Activated T-helper 1 cell treated with anti-CD3 and anti-CD28 coated beads, Interleukin-2, amount 50 U/mL, for 16 hours (primary cell): ENCODE data around the gene APH1B.

Experiments
- DNase-seq, 2 donors: peaks; one replicate each; pipeline ENCODE4 v3.0.0-alpha.2; 2020; ENCODE audit warnings: low read depth in 1 of 2, low spot score in 1 of 2

APH1B gene

DNA sequence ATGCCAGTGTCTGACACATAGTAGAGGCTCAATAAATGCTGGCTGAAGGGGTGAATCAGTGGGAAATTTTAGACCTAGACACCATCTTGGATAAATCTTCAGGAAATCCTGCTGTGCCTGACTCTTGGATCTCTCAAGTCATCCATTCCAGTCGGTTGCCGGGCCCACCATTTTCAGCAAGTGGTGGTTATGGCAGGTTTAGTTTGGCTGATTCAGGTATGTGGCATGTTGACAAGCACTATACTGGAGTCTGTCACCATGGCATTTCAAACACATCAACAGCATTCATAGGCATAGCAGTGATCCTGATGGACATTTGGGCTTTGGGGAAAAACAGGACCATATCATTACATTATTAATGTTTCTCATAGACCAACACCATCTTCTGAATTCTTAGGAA, 25.7 kb upstream of the APH1B start:
- DNase-seq: no peak

DNA sequence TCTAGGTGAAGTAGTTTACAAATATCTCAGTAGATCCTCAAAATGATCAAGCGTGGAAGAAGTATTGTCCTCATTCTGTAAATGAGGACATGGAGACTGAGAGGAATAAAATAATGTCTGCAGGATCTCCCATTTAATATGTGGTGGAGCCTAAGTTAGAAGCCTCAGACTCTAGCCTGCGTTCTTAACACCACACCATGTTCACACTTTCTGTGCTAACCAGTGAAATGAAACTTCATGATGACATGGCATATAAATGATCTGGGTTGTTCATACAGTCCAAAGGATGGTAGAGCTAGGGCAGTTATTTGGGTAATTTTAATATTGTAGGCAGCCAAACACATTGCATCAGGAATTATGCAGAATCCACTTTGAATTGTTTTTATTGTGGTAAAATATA, 25.1 kb upstream of the APH1B start:
- DNase-seq: no peak

DNA sequence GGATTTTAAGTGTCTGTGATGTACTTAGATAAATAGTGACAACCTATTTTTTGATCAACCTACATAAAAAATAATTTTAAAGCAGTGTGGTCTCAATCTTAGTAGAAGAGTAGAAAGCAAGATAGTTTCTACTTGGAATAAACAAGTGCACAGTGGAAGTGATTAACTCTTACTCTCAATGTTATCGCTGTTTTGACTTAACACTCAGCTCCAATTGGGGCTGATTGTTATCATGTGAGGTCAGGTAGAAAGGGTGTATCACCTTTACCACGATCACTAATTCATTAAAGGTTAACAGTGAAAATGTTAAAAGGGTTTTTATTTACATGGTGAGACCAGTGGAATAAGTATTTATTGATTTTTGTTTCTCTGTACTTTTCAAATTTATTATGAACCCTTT, 22.4 kb upstream of the APH1B start:
- DNase-seq: no peak

DNA sequence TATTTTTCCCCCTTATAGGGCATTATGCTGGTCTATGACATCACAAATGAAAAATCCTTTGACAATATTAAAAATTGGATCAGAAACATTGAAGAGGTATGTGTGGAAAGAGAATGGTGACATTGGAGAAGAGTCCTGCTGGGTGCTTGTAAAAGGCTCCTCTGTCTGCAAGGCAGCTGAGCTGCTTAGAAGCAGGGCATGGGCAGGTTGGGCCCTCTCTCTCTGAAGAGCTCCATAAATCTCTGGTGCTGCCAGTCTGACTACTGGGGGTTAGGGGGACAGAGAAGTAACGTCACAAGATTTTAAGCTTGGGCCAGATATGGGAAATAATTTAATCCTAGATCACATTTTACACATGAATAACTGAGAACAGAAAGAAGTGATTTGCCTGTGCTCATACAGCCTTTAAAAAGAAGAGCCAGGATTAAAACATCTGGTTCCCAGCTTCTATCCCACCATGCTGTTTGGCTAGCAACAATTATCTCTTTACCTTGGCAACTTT, 21.9 kb upstream of the APH1B start:
- no peak for DNase-seq

DNA sequence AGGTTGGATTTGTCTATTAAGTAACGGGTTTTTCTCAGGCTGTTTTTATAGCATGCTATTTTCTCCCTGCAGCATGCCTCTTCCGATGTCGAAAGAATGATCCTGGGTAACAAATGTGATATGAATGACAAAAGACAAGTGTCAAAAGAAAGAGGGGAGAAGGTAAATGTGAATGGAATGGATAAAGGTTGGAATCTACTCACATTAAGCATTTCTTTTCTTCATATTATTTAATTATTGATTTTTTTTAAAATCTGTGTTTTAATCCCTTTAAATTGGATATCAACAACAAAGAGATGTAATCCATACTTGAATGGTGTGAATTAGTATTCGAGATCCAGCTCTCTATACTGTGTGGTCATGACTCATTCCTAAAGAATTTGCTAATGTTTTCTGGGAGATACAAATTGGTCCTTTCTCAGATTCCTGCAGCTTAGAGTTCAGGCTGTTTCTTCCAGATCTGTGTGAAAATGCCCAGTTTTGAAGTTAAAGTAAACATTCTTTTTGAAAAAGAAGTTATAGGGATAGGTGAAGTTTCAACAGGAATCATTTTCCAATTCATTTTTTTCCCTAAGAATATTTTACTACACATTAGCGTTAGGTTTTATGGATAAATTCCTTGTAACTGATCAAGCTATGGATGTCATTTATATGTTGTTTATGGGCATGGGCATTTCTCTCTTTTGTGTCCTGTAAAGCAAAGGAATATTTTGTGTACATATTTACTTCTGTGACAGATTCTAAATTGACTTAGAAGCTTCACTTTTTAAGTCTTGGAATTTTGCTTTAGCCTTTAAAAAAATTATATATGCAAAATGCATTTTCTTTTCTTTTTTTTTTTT, 20.8 kb upstream of the APH1B start:
- DNase-seq: no peak

DNA sequence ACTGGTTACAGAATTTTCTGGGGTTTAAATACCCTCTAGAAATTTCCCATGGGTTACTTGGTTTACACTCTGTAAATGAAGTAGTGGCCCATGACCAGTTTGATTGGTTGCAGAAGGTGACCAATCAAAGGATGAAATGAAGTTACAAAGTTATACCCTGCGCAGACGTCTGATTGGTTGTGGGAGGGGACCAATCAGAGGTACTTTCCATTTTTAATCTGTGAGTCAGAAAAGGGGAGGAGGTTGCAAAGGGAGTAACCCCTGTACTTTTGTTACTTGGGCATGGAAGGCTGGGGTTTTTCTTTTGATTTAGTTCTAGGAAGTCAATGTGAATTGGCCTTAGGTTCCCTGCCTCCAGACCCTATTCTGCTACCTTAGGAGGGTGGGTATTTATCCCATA, 18.7 kb upstream of the APH1B start:
- DNase-seq: no peak

GRCh38 chr15:63260791-63261190, 16.6 kb upstream of the APH1B start:
- no peak for DNase-seq

DNA sequence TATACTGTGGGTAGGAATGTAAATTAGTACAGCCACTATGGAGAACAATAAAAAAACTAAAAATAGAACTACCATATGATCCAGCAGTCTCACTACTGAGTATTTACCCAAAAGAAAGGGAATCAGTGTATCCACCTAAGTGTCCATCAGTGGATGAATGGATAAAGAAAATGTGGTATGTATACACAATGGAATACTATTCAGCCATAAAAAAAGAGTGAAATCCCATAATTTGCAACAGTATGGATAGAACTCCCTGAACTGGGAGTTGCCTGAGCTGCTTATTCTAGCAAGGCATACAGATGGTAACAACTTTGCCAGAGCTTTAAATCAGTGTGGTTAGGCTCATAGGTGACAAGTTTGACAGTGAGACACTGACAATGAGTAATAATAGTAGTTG, 16.1 kb upstream of the APH1B start:
- no peak for DNase-seq

GRCh38 chr15:63263519-63263918, 13.9 kb upstream of the APH1B start:
- no peak for DNase-seq

GRCh38 chr15:63264688-63265293, 12.6 kb upstream of the APH1B start:
- no peak for DNase-seq

DNA sequence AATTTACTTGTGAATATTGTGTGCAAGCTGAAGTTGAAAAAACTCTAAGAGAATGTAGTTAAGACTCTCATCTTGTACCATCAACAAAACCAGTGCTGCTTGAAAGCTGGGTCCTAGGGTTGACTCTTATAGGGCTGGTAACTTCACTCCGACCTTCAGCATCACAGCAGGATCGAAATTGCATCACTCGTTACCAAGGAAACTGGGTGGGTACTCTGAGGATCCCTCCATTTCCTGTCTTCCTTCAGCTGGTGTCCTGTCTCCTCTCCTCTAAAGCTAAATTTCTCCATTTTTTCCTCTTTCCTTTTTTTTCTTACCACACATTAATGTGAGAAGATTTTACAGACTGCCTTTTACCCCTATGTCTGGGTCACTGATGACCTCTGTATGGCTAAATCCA, 3.0 kb upstream of the APH1B start:
- no peak for DNase-seq

- no peak for DNase-seq
Observed at GRCh38 chr15:63276342-63277037, 915 bp upstream of the APH1B start.

DNA sequence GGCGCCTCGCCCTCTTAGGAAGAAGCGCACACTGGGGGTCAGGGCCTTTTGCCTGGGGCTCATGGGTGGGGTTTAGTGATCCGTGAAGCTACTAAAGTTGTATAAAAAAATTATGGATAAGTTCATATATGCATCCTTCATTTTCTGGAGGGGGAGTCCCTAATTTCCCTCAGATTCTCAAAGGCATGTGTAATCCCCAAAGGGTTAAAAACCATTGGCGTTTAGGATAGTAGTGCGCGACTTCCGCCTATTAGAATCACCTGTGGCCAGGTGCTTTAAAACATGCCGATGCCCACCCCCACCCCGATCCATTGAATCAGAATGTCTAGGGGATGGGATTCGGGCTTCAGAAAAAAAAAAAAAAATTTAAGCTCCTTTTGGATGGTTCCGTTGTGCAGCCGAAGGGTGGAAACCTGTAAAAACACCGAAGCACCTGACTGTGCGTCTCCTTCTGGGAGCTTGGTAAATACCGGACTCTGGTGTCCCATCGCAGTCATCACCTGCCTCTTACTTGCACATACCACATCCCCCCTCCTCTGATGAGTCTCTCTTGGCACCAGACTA, 570 bp downstream of the APH1B start:
- no peak for DNase-seq

DNA sequence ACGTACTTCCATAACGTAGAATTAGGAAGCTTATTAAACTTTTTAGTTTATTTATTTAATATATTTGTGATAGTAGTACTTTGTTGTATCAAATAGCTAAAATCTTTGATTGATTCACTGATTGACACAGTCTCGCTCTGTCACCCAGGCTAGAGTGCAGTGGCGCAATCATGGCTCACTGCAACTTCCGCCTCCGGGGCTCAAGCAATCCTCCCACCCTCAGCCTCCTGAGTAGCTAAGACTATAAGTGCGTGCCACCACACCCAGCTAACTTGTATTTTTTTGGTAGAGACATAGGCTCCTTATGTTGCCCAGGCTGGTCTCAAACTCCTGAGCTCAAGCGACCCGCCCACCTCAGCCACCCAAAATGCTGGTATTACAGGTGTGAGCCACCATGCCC, 5.7 kb downstream of the APH1B start:
- DNase-seq: no peak

DNA sequence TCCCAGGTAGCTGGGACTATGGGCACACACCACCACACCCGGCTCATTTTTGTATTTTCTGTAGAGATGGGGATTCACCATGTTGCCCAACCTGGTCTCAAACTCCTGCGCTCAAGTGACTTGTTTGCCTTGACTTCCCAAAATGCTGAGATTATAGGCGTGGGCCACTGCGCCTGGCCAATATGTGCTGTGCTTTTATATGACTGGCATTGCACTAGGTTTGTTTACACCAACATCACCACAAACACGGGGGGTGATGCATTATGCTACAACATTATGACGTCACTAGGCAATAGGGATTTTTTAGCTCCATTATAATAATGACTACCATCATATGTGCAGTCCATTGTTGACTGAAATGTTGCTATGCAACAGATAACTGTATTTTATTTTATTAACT, 6.9 kb downstream of the APH1B start:
- no peak for DNase-seq

DNA sequence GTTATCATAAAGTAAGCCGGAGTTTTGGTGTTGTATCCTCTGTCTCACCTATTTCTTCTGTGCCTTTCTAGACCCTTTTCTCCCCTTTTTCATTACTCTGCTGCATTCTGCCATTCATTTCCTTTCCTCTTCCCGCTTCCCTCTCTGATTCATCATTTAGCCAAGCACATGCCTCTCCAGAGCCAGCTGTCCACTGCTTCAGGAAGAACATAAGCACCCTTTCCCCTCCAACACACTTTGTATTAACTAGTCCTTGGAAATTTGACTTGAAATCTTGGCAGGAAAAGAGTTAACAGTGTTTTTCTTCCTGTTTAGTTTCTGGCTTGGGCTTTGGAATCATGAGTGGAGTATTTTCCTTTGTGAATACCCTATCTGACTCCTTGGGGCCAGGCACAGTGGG, 9.7 kb downstream of the APH1B start:
- no peak for DNase-seq

GRCh38 chr15:63288342-63288741, 10.9 kb downstream of the APH1B start:
- no peak for DNase-seq

- no peak for DNase-seq
Observed at GRCh38 chr15:63288778-63289378, 11.5 kb downstream of the APH1B start.

GRCh38 chr15:63291507-63291906, 14.1 kb downstream of the APH1B start:
- no peak for DNase-seq

DNA sequence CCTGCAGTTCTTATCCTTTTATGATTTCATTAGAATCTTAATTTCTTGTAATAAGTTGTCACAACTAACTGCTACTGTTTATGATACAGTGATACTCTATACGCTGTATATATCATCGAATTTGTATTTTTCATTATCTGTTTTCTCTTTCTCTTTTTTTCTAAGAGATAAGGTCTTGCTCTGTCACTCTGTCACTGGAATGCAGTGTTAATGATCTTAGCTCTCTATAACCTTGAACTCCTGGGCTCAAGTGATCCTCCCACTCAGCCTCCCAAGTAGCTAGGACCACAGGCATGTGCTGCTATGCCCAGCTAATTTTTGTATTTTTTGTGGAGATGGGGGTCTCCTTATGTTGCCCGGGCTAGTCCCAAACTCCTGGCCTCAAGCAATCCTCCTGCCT, 14.8 kb downstream of the APH1B start:
- no peak for DNase-seq

GRCh38 chr15:63292771-63293170, 15.4 kb downstream of the APH1B start:
- DNase-seq: no peak
